HG02571 (cell line): ENCODE data around the gene TMEM8B.

Experiments used
- ATAC-seq: cut with Tn5 transposase; IDR thresholded peaks from one replicate; pipeline ENCODE4 v1.9.1; 2021; ENCODE audit warnings: mild to moderate bottlenecking, moderate library complexity; ENCODE audit not compliant: unreplicated experiment

The TMEM8B gene

GRCh38 chr9:35836595-35836994, 7.6 kb downstream of the TMEM8B start:
- no peak for ATAC-seq

GRCh38 chr9:35839926-35840325, 10.9 kb downstream of the TMEM8B start:
- ATAC-seq, result no peak

- no peak for ATAC-seq
Measured at GRCh38 chr9:35840881-35841644, 12.0 kb downstream of the TMEM8B start.

GRCh38 chr9:35841645-35841900, 12.5 kb downstream of the TMEM8B start:
- ATAC-seq, result no peak

- no peak for ATAC-seq
Measured at GRCh38 chr9:35842020-35842745, 13.2 kb downstream of the TMEM8B start.

GRCh38 chr9:35842795-35843194, 13.8 kb downstream of the TMEM8B start:
- peak; percentile 72 for ATAC-seq

DNA sequence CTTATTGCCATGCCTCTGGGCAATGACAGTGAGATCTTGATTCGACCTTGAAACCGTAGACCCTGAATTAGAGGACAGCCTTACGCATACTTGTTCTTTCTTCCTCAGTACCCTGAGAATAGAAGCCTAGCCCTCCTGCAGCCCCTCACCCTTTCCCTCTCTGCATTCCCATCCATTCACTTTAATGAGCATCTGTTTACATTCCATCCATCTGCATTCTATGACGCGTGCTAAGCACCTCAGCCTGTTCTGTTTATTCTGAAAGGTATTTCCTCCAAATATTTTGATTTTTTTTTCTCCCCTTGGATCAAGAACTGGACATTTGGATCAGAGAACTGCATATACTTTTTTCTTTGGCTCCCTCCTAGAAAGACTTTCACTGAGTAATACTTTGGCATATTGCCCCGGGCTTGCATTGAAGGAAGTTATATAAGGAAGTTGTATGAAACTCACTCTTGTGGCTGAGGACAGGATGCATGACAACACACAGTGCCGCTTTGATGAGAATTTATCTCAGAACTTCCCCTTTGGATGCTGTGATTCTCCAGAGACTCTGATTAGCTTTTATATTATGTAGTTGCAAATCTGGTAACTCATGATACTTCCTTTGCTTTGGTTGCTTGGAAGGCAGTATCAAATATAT, 15.7 kb downstream of the TMEM8B start:
- no peak for ATAC-seq

GRCh38 chr9:35845824-35846771, 17.1 kb downstream of the TMEM8B start:
- no peak for ATAC-seq

GRCh38 chr9:35847792-35848572, 19.0 kb downstream of the TMEM8B start:
- peak; percentile 94 for ATAC-seq

DNA sequence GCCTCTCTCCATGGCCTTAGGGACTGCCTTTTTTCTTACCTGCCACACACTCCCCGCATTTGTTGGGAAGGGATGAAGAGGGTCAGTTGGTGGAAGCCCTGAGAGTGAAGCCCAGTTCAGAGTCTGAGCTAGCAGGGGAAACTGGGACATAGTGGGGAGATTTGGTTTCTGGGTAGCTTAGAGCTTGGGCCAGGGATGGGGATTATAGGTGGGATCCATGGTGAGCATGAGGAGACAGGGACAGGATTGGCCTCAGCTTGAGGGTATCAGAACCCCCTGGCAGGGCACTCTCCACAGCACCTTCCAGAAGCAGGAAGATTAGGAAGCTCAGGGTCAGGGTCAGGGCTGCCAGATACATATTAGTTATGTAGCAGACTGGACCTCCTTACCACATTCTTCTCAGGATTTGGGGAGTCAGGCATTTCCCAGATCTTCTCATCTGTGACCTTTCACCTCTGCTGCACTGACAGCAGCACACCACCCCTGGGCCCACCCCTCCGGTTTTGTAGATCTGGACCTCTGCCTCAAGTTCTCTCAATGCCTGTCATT, 23.3 kb downstream of the TMEM8B start:
- no peak for ATAC-seq

DNA sequence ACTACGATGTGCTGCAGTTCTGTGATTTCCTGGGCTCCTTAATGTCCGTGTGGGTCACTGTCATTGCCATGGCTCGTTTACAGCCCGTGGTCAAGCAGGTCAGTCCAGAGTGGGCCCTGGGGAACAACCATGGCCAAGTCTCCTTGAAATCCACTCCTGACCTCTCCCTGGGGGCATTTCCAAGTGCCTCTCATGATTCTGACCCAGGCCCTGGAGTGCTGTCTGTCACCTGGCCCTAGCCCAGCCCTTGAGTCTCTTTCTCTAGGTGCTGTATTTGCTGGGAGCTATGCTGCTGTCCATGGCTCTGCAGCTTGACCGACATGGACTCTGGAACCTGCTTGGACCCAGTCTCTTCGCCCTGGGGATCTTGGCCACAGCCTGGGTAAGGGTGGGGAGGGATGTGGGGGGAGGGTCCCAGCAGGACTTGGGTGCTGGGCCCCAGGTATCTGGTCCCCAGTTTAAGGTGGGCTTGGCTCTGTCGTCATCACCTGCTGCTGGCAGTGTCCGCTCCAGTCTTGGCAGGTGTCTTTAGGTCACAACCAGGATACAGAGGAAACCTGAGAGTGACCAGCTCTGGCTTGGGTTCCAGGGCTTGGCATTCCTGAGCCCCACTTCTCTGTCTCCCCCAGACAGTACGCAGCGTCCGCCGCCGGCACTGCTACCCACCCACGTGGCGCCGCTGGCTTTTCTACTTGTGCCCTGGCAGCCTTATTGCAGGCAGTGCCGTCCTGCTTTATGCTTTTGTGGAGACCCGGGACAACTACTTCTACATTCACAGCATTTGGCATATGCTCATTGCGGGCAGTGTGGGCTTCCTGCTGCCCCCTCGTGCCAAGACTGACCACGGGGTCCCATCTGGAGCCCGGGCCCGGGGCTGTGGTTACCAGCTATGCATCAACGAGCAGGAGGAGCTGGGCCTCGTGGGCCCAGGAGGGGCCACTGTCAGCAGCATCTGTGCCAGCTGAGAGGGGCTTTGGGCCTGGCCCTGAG, 24.1 kb downstream of the TMEM8B start:
- ATAC-seq, result no peak

GRCh38 chr9:35854091-35854762, 25.2 kb downstream of the TMEM8B start:
- no peak for ATAC-seq

GRCh38 chr9:35856206-35856605, 27.2 kb downstream of the TMEM8B start:
- no peak for ATAC-seq

DNA sequence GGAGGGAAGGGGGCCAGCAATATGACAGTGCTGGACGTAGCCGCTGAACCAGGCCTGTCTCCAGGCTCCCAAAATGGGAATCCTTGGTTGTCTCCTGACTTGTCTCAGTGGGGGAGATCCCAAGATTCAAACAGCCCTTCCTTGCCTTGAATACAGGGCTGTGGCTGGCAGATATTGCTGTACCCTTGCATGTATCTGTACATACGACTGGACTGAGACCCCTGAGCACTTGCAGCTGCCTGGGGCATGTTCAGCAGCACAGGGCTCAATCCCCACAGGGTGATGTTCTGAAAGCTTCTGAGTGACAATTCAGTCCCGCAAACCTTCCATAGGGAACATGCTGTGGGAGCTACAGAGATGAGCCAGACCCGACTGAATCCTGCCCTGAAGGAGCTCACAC, 27.9 kb downstream of the TMEM8B start:
- ATAC-seq, result no peak

DNA sequence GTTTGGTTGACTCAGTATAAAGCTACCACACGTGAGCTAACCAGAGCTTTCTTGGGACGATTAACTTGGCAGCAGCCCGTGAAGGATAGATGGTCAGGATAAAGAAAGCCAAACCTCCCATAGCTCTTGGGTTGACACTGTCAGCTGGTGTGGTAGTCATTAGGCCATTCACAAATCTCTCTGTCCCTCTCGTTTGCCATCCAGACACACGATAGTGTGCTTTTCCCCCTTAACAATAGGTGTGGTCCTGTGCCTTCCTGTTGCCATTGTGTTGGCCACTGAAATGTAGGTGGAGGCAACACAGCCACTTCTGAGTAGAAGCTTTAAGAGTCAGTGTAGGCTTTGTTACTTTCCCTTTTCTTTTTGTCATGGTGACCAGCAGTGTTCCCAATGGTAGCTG, 29.4 kb downstream of the TMEM8B start:
- ATAC-seq, result no peak

DNA sequence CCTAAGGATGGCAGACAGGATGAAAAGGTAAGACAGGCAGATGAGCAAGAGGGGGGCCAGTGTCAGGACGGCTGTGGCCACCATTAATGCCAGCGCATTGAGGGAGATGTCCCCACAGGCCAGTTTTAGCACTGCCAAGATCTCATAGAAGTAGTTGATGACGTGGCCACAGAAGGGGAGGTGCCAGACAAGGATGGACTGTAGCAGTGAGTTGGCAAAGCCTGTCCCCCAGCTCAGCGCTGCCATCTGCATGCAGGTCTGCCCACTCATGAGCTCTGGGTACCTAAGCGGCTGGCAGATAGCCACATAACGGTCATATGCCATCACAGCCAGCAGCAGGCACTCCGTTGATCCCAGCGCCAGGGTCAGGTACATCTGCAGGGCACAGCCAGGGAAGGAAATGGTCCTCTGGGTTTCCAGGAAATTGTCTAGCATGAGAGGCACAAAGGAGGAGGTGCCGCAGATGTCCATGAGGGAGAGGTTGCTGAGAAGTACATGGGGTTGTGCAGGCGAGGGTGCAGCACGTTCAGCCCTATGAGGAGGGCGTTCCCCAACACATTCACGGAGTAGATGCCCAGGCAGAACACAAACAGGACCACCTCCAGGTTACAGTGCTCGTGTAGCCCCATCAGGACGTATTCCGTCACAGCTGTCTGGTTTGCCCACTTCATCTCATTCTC, 30.4 kb downstream of the TMEM8B start:
- no peak for ATAC-seq

GRCh38 chr9:35859990-35860339, 30.9 kb downstream of the TMEM8B start:
- ATAC-seq, result no peak
